SU-DHL-6 (cell line): ENCODE results near the gene DOCK8.

Source experiments
- H2AFZ ChIP-seq: fragments of 200-600 bp; sonication (generic); 2 replicates; pipeline ENCODE4 v1.6.1; 2014; ENCODE audit warnings: low read depth, mild to moderate bottlenecking, moderate library complexity, mixed read lengths, antibody characterized with exemption, low read length; ENCODE audit not compliant: severe bottlenecking
- H3F3A ChIP-seq: fragments of 200-600 bp; shearing (Covaris generic); 2 replicates; pipeline ENCODE4 v1.6.0; 2016; ENCODE audit warnings: antibody characterized with exemption, mild to moderate bottlenecking; ENCODE audit not compliant: insufficient read depth
- H3K27ac ChIP-seq: fragments of 200-600 bp; sonication (generic); 2 replicates; pipeline ENCODE4 v1.5.1; 2016; ENCODE audit warnings: low read depth, mild to moderate bottlenecking, low read length, moderate library complexity, mixed read lengths
- H3K27me3 ChIP-seq: fragments of 200-600 bp; sonication (generic), shearing (Covaris generic); 2 replicates; pipeline ENCODE4 v1.6.0; 2014; ENCODE audit warnings: mild to moderate bottlenecking, low read length
- H3K36me3 ChIP-seq: fragments of 200-600 bp; sonication (generic); 2 replicates; pipeline ENCODE4 v1.6.1; 2014; ENCODE audit warnings: mild to moderate bottlenecking, low read length, mixed read lengths
- H3K4me2 ChIP-seq: fragments of 300-600, 200-600 bp; shearing (Covaris generic), sonication (generic); 2 replicates; pipeline ENCODE4 v1.6.0; 2014; ENCODE audit warnings: low read length, low read depth, mild to moderate bottlenecking; ENCODE audit not compliant: poor library complexity, severe bottlenecking
- H3K4me3 ChIP-seq: fragments of 200-600 bp; sonication (generic); 2 replicates; pipeline ENCODE4 v1.5.1; 2014; ENCODE audit warnings: antibody characterized with exemption, low read length, mild to moderate bottlenecking, mixed read lengths; ENCODE audit not compliant: insufficient read depth, poor library complexity, severe bottlenecking
- H3K79me2 ChIP-seq: fragments of 200-600 bp; sonication (generic); 2 replicates; pipeline ENCODE4 v1.6.1; 2014; ENCODE audit warnings: mild to moderate bottlenecking, low read length, moderate library complexity; ENCODE audit not compliant: insufficient read depth
- H3K9ac ChIP-seq: fragments of 200-600 bp; sonication (generic); 2 replicates; pipeline ENCODE4 v1.7.0; 2014; ENCODE audit warnings: mild to moderate bottlenecking, low read length
- H3K9me2 ChIP-seq: fragments of 200-600 bp; sonication (generic); replicated peaks from 2 replicates; pipeline ENCODE4 v1.6.1; 2014; ENCODE audit warnings: low read length; ENCODE audit not compliant: insufficient read depth
- H3K9me3 ChIP-seq: fragments of 200-600 bp; sonication (generic); 2 replicates; pipeline ENCODE4 v1.6.1; 2014; ENCODE audit warnings: low read length, mixed read lengths; ENCODE audit not compliant: insufficient read depth
- H4K20me1 ChIP-seq: fragments of 200-600 bp; sonication (generic); 2 replicates; pipeline ENCODE4 v1.6.1; 2014; ENCODE audit warnings: low read depth, mild to moderate bottlenecking, antibody characterized with exemption, low read length, moderate library complexity, mixed read lengths
- CTCF ChIP-seq: fragments of 200-600 bp; sonication (generic); IDR thresholded peaks from one replicate; pipeline ENCODE4 v1.5.1; 2017; ENCODE audit warnings: antibody characterized with exemption, mild to moderate bottlenecking, low read length, moderate library complexity; ENCODE audit not compliant: insufficient read depth, poor library complexity, severe bottlenecking
- EZH2phosphoT487 ChIP-seq: fragments of 200-600 bp; sonication (generic), shearing (Covaris generic); conservative IDR thresholded peaks from 2 replicates; pipeline ENCODE4 v1.6.1; 2018; ENCODE audit warnings: mild to moderate bottlenecking, antibody characterized with exemption, low read length, moderate library complexity, mixed read lengths

The DOCK8 gene

GRCh38 chr9:281741-282645 lies 67.3 kb downstream of the DOCK8 start:
- H3K36me3 ChIP-seq, result peaks cover 42% of the 10 kb centered on the region
- H3K27ac ChIP-seq, result no peak overlapping the region

GRCh38 chr9:286071-286740 lies 71.5 kb downstream of the DOCK8 start:
- H3K79me2 ChIP-seq, result peaks cover 55% of the 10 kb centered on the region
- H3K4me2 ChIP-seq, result no peak overlapping the region
- H3K4me3 ChIP-seq, result no peak overlapping the region
- H3K9me3 ChIP-seq, result no peaks in the 10 kb centered on the region
- peaks cover 54% of the 10 kb centered on the region for H3K36me3 ChIP-seq
- no peaks in the 10 kb centered on the region for H3K9me2 ChIP-seq
- no peak overlapping the region for H3K9ac ChIP-seq
- no peaks in the 10 kb centered on the region for H3K27me3 ChIP-seq
- TF ChIP-seq EZH2phosphoT487 (no peak), CTCF (no peak)
- H3F3A ChIP-seq, result 0 out of 2 replicates have a peak, but pooled peaks cover 3% of the 10 kb centered on the region
- no peak overlapping the region for H2AFZ ChIP-seq
- peaks cover 6% of the 10 kb centered on the region; the same call in 1 of the 2 replicates for H4K20me1 ChIP-seq
- H3K27ac ChIP-seq, result no peak overlapping the region

More at GRCh38 chr9:281741-282645, 67.3 kb downstream of the DOCK8 start:
- TF ChIP-seq CTCF, result no peak
- no peak for TF ChIP-seq EZH2phosphoT487
- Histone ChIP-seq H3K27me3 (no peaks in the 10 kb centered on the region), H4K20me1 (peaks cover 6% of the 10 kb centered on the region; the same call in 1 of the 2 replicates), H3K9me2 (no peaks in the 10 kb centered on the region), H3K4me3 (no peak overlapping the region), H3K79me2 (peaks cover 97% of the 10 kb centered on the region), H3K9me3 (no peaks in the 10 kb centered on the region), H3F3A (no peaks in the 10 kb centered on the region), H3K4me2 (no peak overlapping the region), H2AFZ (no peak overlapping the region), H3K9ac (no peak overlapping the region)

- peaks cover 57% of the 10 kb centered on the region for H3K36me3 ChIP-seq
- peaks cover 26% of the 10 kb centered on the region for H3K79me2 ChIP-seq
- H4K20me1 ChIP-seq, result no peaks in the 10 kb centered on the region; the same call in 1 of the 2 replicates
- TF ChIP-seq EZH2phosphoT487, result no peak
- TF ChIP-seq CTCF, result no peak
- no peaks in the 10 kb centered on the region for H3K27me3 ChIP-seq
- no peaks in the 10 kb centered on the region for H3K9me2 ChIP-seq
- H2AFZ ChIP-seq, result no peak overlapping the region
- H3K9me3 ChIP-seq, result no peaks in the 10 kb centered on the region
- no peak overlapping the region for H3K9ac ChIP-seq
- no peak overlapping the region for H3K4me2 ChIP-seq
- H3K27ac ChIP-seq, result no peak overlapping the region
- H3K4me3 ChIP-seq, result no peak overlapping the region
- 0 out of 2 replicates have a peak, but pooled peaks cover 7% of the 10 kb centered on the region for H3F3A ChIP-seq
These were observed 74.5 kb downstream of the DOCK8 start for GRCh38 chr9:289121-289520.
